Lower leg skin (tissue), 4 donors: ENCODE data around the gene LAIR1. TPM values are rescaled to one million over a fixed set of nuclear protein-coding genes. Genes with fewer than 3 reads are reported as not detected.

Experiments used
- DNase-seq, 2 donors: peaks; one replicate each; pipeline ENCODE4 v3.0.0-alpha.2; 2019; ENCODE audit warnings: low spot score in 2 of 2
- H3K4me3 ChIP-seq: fragments of 200-600 bp; sonication (generic); 2 replicates; pipeline ENCODE4 v1.5.1; 2017; ENCODE audit warnings: mild to moderate bottlenecking, low read depth; ENCODE audit not compliant: poor library complexity, severe bottlenecking
- POLR2A ChIP-seq, 2 donors: fragments of 450-650 bp; IDR thresholded peaks; one replicate each; pipeline ENCODE4 v1.6.1; 2016 to 2017; ENCODE audit warnings: antibody characterized with exemption in 2 of 2, mild to moderate bottlenecking in 1 of 2, moderate library complexity in 1 of 2
- WGBS, 2 donors: methylation state at CpG; one replicate each; pipeline ENCODE4 v1.1.5; 2018; 5-methylcytosine and 5-hydroxymethylcytosine counted together
- intact Hi-C: fragments of 100-400 bp; cut with DNase I; formaldehyde crosslinking; loops from one replicate; pipeline ENCODE4 v1.15.0; 2023; ENCODE audit warnings: low total_unique reads
- total RNA-seq, 4 donors: library from RNA; depleted of rRNA; stranded (reverse); fragments of >200 nt; gene quantifications; one replicate each; pipeline ENCODE4 v1.1.0, GENCODE V29; 2016
- TF ChIP-seq, protein P1 (sequence below), 3 donors: fragments of 450-650 bp; IDR thresholded peaks; one replicate each; pipeline ENCODE4 v1.5.1; 2016; ENCODE audit warnings: antibody characterized with exemption in 3 of 3, mild to moderate bottlenecking in 3 of 3, moderate library complexity in 2 of 3

The LAIR1 gene
- total RNA-seq, 4 donors from 2014 or later = 0.19 to 4.2 (median 2.0) TPM

DNA sequence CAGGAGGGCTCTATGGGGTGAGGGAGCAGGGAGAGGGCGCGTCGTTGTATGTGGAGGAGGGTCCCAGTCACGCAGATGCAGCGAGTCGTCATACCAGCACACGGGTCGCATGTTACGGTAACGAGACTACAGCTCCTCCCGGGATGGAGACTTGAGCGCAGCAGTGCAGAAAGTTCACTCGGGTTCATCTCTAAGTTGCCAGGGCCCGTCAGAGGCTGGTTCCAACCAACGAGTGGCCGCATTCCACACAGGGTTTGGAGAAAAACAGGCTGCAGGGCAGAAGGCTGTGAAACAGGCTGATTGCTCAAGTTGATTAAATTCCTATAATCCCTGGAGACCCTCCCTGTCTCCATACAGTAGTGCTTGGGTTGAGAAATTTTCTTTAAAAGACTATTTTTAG is 28.6 kb upstream of the LAIR1 start:
- no peak for TF ChIP-seq POLR2A (IDR thresholded peaks at IDR 0.05)
- TF ChIP-seq, protein P1, sequence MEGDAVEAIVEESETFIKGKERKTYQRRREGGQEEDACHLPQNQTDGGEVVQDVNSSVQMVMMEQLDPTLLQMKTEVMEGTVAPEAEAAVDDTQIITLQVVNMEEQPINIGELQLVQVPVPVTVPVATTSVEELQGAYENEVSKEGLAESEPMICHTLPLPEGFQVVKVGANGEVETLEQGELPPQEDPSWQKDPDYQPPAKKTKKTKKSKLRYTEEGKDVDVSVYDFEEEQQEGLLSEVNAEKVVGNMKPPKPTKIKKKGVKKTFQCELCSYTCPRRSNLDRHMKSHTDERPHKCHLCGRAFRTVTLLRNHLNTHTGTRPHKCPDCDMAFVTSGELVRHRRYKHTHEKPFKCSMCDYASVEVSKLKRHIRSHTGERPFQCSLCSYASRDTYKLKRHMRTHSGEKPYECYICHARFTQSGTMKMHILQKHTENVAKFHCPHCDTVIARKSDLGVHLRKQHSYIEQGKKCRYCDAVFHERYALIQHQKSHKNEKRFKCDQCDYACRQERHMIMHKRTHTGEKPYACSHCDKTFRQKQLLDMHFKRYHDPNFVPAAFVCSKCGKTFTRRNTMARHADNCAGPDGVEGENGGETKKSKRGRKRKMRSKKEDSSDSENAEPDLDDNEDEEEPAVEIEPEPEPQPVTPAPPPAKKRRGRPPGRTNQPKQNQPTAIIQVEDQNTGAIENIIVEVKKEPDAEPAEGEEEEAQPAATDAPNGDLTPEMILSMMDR (IDR thresholded peaks at IDR 0.05) = no peak

DNA sequence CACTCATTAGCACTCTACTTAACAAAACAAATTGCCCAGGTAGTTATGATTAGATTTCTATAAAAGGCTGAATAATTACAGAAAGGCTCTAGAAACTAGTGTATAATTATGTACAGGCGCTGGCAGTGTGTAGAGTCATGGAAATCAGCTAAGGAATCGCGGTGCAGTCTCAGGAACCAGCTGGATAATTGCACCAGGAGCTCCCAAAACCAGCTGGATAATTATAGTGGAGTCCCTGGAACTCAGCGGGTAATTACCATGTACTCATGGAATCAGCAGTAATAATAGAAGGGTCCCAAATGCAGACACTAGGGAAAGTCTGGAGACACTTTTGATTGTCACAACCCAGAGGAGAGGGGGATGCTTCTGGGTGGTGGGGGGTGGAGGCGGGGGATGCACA is 27.4 kb upstream of the LAIR1 start:
- no peak for TF ChIP-seq POLR2A (IDR thresholded peaks at IDR 0.05)
- TF ChIP-seq, protein P1 (IDR thresholded peaks at IDR 0.05) = no peak
- no peak overlapping the region for H3K4me3 ChIP-seq
- no peak for DNase-seq
- WGBS, 2 donors = 57 to 60% methylated on average over 5 of the region's 5 CpGs
- intact Hi-C loops = no loop called here

More for the DNA sequence above, 28.6 kb upstream of the LAIR1 start:
- no peak overlapping the region for H3K4me3 ChIP-seq
- intact Hi-C loops = no loop called here
- no peak for DNase-seq
- whole genome bisulfite sequencing, 2 donors = 52 to 63% methylated on average over 16 of the region's 16 CpGs

DNA sequence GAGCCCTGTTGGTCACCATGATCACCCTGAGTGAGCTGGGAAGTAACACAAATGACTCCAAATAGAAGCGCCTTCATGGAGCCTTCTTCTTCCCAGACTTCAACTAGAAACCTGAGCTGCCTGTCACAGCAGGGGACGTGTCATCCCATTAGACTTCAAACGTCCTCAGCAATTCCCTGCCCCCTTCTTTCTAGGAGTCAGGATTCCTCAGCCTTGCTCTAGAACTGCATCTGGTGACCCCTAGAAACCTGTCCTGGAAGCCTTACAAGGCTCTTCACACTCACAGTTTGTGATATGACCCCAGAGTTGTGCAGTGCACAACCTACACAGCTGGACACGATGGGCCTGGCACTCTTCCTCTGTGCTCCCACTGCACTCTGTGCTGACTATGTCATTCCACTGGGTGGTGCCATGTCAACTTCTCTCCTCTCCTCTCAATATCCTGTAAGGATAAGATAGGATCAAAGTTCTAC is 26.9 kb upstream of the LAIR1 start:
- no peak for TF ChIP-seq POLR2A (IDR thresholded peaks at IDR 0.05)
- TF ChIP-seq, protein P1 (IDR thresholded peaks at IDR 0.05) = no peak
- intact Hi-C loops = no loop called here
- DNase-seq = no peak
- WGBS, 2 donors = 30 to 34% methylated on average over 4 of the region's 4 CpGs
- no peak overlapping the region for H3K4me3 ChIP-seq

DNA sequence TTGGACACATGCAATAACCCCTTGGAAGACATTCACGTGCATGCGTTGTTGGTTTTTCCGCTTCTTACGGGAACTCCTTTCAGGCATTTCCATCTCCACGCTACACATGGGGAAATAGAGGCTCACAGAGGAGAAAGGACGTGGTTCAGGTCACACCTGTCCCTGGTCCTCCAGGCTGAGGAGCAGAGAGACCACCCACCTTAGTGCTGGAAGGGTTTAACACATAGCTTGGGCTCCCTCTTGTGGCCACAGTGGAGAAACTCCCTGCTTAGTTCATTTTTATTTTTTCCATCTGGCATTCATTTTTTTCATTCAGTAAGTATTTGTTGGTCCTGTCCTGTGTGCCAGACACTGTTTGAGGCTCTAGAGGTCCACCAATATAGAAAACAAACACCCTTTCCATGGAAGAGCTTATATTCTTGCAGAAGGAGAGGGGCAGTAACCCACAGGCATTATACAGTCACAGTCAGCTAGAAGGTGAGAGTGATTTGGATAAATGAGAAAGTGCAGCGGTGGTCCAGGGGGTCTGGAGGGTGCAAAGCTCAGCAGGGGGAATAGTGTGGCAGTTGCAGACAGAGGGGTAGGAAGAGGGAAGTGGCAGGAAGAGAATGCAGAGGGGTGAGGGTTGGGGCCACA is 26.3 kb upstream of the LAIR1 start:
- WGBS, 2 donors = 27 to 30% methylated on average over 7 of the region's 7 CpGs
- no peak overlapping the region for H3K4me3 ChIP-seq
- no peak for TF ChIP-seq POLR2A (IDR thresholded peaks at IDR 0.05)
- TF ChIP-seq, protein P1 (IDR thresholded peaks at IDR 0.05) = peak in 1 of 3 donors; percentile 37
- DNase-seq = no peak
- intact Hi-C loops = no loop called here

DNA sequence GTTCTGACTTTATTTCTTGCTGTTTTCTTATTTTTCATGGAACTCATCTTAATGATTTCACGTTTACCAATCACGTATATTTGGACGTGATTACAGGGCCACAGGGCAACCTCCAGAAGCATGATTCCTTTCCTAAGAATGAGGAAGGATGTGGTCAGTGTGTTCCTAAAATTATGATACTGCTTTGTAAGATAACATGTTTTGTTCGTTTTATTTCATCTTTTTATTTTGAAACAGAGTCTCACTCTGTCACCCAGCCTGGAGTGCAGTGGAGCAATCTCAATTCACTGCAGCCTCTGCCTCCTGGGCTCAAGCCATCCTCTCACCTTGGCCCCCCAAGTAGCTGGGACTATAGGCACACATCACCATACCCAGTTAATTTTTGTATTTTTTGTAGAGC is 24.8 kb upstream of the LAIR1 start:
- intact Hi-C loops = no loop called here
- TF ChIP-seq, protein P1 (IDR thresholded peaks at IDR 0.05) = no peak
- TF ChIP-seq POLR2A (IDR thresholded peaks at IDR 0.05) = no peak
- no peak overlapping the region for H3K4me3 ChIP-seq
- 61 to 70% methylated on average over 4 of the region's 4 CpGs for WGBS, 2 donors
- no peak for DNase-seq

DNA sequence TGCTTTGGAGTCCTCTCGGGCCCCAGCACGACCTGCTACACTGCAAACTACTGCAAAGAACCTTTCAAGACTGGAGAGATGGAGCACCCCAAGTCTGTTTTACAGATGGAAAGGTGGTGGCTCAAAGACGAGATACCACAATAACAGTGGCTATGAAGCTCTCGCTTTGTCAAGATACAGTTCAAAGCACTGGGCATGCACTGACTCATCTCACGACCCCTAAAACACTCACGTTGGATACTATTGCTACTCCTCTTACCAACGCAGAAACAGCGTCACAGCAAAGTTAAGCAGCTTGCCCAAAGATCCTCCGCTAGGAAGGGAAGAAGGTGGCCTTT is 24.0 kb upstream of the LAIR1 start:
- no peak for DNase-seq
- 37 to 44% methylated on average over 9 of the region's 9 CpGs for WGBS, 2 donors
- intact Hi-C loops = no loop called here
- TF ChIP-seq POLR2A (IDR thresholded peaks at IDR 0.05) = no peak
- H3K4me3 ChIP-seq = no peak overlapping the region
